Naive thymus-derived CD8-positive, alpha-beta T cell (primary cell): ENCODE data around the gene MAGIX. TPM values are rescaled to one million over a fixed set of nuclear protein-coding genes. Genes with fewer than 3 reads are reported as not detected.
"Not testable (repeated sequence)": the region's sequence is repeated elsewhere in the genome, so short reads cannot be mapped to it uniquely, and the experiment has no call there.

Experiments
- ATAC-seq, 2 donors: fragments of 150-1000 bp; cut with Tn5 transposase in 1 of 2; sonication (Bioruptor Pico), chemical (Tn5 transposase) in 1 of 2; 1 replicate in 1 of 2; 2 replicates in 1 of 2; pipeline ENCODE4 v1.10.0; 2021; ENCODE audit warnings: mild to moderate bottlenecking in 2 of 2, moderate library complexity in 2 of 2
- POLR2A ChIA-PET: fragments of 350-600 bp; sonication (Branson Sonifier 250); formaldehyde crosslinking; loops from one replicate; lab custom pipeline; 2021; ENCODE audit warnings: antibody characterized with exemption; lab: Charles Lee
- DNase-seq, 10 donors: peaks; one replicate each; pipeline versions ENCODE4 v3.0.0 to v3.0.0-alpha.2; 2020 to 2022
- H3K27ac Mint-ChIP-seq, 10 donors: one replicate each; pipeline ENCODE4 v1.8.0; 2020 to 2022; ENCODE audit warnings: mild to moderate bottlenecking in 10 of 10, mixed read lengths in 10 of 10, moderate library complexity in 4 of 10, inconsistent platforms in 1 of 10
- H3K27me3 Mint-ChIP-seq, 5 donors: one replicate each; pipeline ENCODE4 v1.8.0; 2021 to 2022; ENCODE audit warnings: mixed read lengths in 5 of 5
- H3K36me3 Mint-ChIP-seq, 3 donors: one replicate each; pipeline ENCODE4 v1.8.0; 2020 to 2022; ENCODE audit warnings: mixed read lengths in 3 of 3, mild to moderate bottlenecking in 2 of 3, inconsistent platforms in 1 of 3
- H3K4me1 Mint-ChIP-seq, 4 donors: one replicate each; pipeline ENCODE4 v1.8.0; 2021 to 2022; ENCODE audit warnings: mixed read lengths in 4 of 4
- H3K4me3 Mint-ChIP-seq, 10 donors: one replicate each; pipeline ENCODE4 v1.8.0; 2020 to 2022; ENCODE audit warnings: mild to moderate bottlenecking in 10 of 10, mixed read lengths in 10 of 10, moderate library complexity in 6 of 10, inconsistent platforms in 1 of 10
- H3K9me3 Mint-ChIP-seq, 9 donors: one replicate each; pipeline ENCODE4 v1.8.0; 2020 to 2022; ENCODE audit warnings: mixed read lengths in 9 of 9, mild to moderate bottlenecking in 3 of 9, inconsistent platforms in 1 of 9, moderate library complexity in 1 of 9
- polyA plus RNA-seq, 3 donors: library from polyadenylated mRNA; unstranded; fragments of 300-500 nt; fragmentation: Illumina TruSeq; gene quantifications; one replicate each; pipeline ENCODE4 v1.2.3, GENCODE V29; 2021
- total RNA-seq, 8 experiments: library from RNA in 2 of 8; stranded (reverse) in 2 of 8; gene quantifications; one replicate each; pipeline ENCODE4 v1.2.3 and lab custom pipeline; 2021 to 2026

MAGIX gene
- total and polyA plus RNA-seq, 5 experiments from 2014 or later = 0.52 to 1.2 (median 0.77) TPM

DNA sequence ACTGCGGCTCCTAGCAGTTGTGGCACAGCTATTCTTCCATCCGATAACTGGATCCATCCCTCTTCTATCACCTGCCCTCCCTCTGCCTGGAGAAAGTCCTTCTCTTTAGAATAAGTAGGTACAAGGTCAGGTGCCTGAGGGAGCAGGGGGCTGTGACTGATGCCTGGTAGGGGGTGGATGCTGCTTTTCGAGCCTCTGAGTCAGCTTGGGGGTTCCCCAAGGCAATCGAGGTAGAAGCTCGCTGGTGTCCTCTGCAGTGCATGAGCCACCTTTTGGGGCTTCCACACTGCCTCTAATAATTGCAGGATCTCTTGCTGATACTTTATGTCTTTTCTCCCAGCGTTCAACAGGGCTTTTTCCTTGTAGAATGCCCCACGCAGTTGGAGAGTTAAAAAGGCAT lies 19.4 kb upstream of the MAGIX start:
- not testable (repeated sequence) for DNase-seq, H3K4me3 Mint-ChIP-seq, H3K4me1 Mint-ChIP-seq, H3K27me3 Mint-ChIP-seq, ATAC-seq, H3K27ac Mint-ChIP-seq
- Mint-ChIP-seq H3K36me3 (peaks cover 5 to 20% (median 7%) of the 10 kb centered on the region in 3 donors), H3K9me3 (peaks cover 0 to 31% (median 3%) of the 10 kb centered on the region in 9 donors)
- POLR2A ChIA-PET = interaction anchor here (0.5 to 0.6 kb wide), 2 partner anchors 25 to 98 kb away, joined by 3 to 4 read pairs; no protein-coding TSS in a partner anchor

DNA sequence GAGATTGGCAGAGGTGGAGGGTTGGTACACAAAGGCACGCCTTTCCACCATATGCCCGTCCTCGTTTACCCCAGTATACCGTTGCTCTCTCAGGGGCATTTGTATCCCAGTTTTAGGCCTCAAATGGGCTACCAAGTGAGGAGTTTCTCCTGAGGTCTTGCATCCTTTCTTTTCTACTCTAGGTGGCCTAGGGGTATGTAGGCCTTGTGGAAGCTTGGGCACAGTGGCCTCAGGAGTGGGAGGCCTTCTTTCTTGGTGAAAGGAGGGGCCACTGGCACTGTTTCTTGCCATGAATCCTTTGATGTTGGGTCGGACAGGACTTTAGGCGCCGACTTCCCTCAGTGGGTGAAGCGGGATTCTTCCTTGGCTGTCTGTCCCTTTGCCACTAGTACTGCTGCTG lies 15.3 kb upstream of the MAGIX start:
- no peaks in the 10 kb centered on the region for H3K27me3 Mint-ChIP-seq
- H3K27ac Mint-ChIP-seq = no peak overlapping the region
- no peak for ATAC-seq
- no peak for DNase-seq
- peaks cover 0 to 2% (median 0%) of the 10 kb centered on the region in 4 donors for H3K4me1 Mint-ChIP-seq
- H3K36me3 Mint-ChIP-seq = peaks cover 0 to 3% (median 0%) of the 10 kb centered on the region in 3 donors
- POLR2A ChIA-PET = interaction anchor here (0.6 kb wide), 1 partner anchor 32 kb away, joined by 4 read pairs; no protein-coding TSS in a partner anchor
- no peak overlapping the region for H3K4me3 Mint-ChIP-seq
- H3K9me3 Mint-ChIP-seq = peaks cover 0 to 3% (median 0%) of the 10 kb centered on the region in 9 donors

DNA sequence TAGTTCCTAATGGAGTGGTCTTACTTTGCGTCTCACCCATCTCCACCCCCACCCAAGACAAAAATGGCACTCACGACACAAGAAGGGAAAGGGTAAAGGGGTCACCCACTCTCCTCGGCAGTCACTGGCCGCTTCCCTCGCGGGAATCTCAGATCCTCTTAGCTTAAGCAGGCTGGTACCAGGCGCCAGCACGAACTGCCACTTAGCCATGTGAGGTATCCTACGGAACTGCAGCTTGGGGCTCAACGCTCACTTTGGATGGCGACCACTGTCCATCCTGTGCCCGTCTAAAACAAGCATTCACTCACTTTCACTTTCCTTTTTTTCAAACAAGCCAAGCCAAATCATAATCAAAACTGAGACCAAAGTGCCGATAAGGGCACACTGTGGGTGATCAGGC lies 14.6 kb upstream of the MAGIX start:
- ATAC-seq = no peak
- POLR2A ChIA-PET = no interaction called here
- no peak overlapping the region for H3K4me3 Mint-ChIP-seq
- no peak overlapping the region for H3K27ac Mint-ChIP-seq
- peaks cover 0 to 2% (median 0%) of the 10 kb centered on the region in 4 donors for H3K4me1 Mint-ChIP-seq
- no peaks in the 10 kb centered on the region for H3K27me3 Mint-ChIP-seq
- H3K9me3 Mint-ChIP-seq = no peaks in the 10 kb centered on the region
- peaks cover 0 to 3% (median 0%) of the 10 kb centered on the region in 3 donors for H3K36me3 Mint-ChIP-seq
- no peak for DNase-seq

DNA sequence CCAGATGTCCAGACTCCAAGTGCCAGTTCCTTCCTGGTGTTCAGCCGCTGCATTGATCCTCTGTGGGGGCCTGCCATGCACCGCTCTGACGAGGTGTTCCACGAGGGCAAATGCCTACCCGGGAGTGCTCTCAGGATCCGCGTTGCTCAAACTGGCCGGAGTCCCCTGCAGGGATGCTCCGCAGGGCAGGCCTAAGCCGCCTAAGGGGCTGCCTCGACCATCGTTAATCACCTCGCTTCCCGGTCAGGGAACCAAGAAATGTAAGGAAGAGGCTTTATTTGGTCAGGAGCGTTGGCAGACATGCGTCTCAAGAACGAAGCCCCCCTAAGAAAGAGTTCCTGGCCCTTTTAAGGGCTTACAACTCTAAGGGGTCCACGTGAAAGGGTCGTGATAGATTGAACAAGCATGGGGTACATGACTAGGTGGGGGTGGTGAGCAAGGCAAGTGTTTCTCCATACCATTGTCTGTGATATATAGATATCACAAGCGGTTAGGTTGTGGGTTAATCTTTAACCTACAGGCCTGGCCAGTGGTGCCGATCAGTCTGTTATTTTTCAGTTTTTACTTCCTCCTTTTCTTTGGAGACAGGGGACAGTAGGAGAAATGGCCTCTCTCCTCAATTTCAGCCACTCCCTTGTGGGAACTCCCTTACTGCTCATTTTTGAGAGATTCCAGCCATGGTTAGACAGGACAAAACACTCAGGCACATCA lies 14.0 kb upstream of the MAGIX start:
- H3K36me3 Mint-ChIP-seq, H3K9me3 Mint-ChIP-seq, H3K4me3 Mint-ChIP-seq, DNase-seq, H3K4me1 Mint-ChIP-seq, H3K27ac Mint-ChIP-seq, POLR2A ChIA-PET, ATAC-seq, H3K27me3 Mint-ChIP-seq: not testable (repeated sequence)

DNA sequence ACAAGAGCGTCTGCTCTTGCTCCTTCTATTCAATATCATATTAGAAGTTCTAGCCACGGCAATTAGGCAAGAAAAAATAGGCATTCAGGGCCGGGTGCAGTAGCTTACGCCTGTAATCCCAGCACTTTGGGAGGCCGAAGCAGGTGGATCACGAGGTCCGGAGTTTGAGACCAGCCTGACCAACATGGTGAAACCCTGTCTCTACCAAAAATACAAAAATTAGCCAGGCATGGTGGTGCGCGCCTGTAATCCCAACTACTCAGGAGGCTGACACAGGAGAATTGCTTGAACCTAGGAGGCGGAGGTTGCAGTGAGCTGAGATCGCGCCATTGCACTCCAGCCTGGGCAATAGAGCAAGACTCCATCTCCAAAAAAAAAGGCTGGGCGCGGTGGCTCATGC lies 13.3 kb upstream of the MAGIX start:
- H3K27me3 Mint-ChIP-seq, ATAC-seq, POLR2A ChIA-PET, H3K9me3 Mint-ChIP-seq, DNase-seq, H3K4me1 Mint-ChIP-seq, H3K4me3 Mint-ChIP-seq, H3K36me3 Mint-ChIP-seq, H3K27ac Mint-ChIP-seq: not testable (repeated sequence)

DNA sequence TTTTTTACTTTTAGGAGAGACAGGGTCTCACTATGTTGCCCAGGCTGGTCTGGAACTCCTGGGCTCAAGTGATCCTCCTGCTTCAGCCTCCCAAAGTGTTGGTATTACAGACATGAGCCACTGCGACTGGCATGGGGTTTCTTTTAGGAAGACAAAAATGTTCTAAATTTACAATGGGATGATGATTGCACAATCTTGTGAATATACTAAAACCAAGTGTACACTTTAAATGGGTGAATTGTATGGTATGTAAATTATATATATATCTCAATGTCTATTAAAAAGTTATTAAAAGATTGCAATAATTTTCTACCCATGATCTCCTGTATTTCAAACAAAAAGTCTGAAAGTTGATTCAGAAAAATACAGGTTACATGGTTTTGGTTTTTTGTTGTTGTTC lies 9.1 kb upstream of the MAGIX start:
- Mint-ChIP-seq H3K9me3 (peaks cover 0 to 2% (median 0%) of the 10 kb centered on the region in 9 donors), H3K27ac (no peak overlapping the region), H3K36me3 (peaks cover 0 to 2% (median 0%) of the 10 kb centered on the region in 3 donors), H3K27me3 (no peaks in the 10 kb centered on the region), H3K4me3 (no peak overlapping the region), H3K4me1 (peaks cover 13 to 20% (median 15%) of the 10 kb centered on the region in 4 donors)
- no peak for DNase-seq
- POLR2A ChIA-PET = no interaction called here
- no peak for ATAC-seq

DNA sequence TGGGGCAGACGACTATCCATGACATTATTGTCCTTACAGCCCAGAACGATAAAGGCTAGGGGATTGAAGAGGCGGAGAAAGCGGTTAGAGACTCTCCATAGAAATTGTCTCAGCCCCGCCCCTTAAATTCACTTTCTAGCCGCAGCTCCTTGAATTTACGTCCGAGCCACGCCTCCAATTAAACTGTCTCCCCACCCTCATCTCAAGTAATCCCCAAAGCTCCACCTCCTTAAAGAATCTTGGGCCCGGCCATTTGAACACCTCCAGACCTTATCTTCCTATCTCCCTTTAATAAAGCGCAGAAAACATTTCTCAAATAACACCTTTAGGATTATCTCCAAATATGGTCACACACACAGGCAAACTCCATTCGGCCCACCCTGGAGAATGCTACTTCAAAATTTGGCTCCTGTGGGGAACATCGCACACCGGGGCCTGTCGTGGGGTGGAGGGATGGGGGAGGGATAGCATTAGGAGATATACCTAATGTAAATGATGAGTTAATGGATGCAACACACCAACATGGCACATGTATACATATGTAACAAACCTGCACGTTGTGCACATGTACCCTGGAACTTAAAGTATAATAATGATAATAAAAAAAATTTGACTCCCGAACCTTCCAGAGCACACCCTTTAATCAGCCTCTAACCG lies 7.2 kb upstream of the MAGIX start:
- POLR2A ChIA-PET = interaction anchor here (0.5 to 2.3 kb wide), 15 partner anchors 9 to 154 kb away, joined by 3 to 21 read pairs (median 4); partner anchors contain the start of genes GPKOW, GRIPAP1, PPP1R3F and WDR45

DNA sequence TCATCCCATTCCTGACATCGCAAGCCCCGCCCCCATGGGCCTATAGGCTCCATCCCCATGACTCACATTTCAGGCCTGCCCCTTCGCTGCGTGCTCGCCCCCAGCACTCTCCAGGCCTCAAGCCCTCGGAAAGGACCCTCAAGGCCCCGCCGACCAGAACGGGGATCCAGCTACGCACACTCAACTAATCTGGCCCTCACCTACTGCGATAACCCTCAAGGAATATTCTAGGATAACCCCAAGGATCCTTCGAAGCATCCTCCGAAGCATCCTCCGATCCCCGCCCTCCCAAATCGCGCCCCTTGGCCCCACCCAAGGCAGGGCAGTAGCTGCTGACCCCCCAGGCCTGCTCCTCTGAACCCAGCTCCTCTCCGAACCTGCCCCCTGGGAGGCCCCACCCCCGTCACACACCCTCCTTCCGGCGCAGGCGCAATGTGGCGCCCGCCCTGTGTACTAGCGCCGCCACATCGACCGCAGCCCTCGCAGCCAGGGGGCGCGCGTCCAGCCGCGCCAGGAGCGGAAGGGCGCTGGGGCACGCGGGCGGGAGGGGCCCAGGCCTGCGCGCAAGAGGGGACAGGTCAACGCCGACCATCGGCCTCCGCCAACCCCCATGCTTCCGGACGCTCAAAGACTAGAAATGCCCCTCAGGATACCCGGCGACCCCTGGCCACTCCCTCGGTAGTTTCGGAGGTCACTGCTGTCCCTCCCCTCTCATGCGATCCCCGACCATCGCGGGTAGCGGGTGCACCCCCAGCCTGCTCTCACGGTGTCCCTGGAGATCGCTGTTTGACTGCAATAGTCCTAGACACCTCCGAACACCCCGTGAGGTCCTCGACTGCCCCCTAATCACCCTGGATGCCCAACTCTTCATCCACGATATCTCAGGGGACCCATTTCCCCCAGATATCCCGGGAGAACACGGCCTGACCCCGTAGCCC lies 6.4 kb upstream of the MAGIX start:
- H3K9me3 Mint-ChIP-seq = peaks cover 0 to 2% (median 0%) of the 10 kb centered on the region in 9 donors
- H3K4me1 Mint-ChIP-seq = peaks cover 11 to 20% (median 15%) of the 10 kb centered on the region in 4 donors
- H3K27ac Mint-ChIP-seq = peak overlapping the region; percentile 90 to 99 (median 97)
- POLR2A ChIA-PET = interaction anchor here (0.5 to 2.3 kb wide), 13 partner anchors 8 to 154 kb away, joined by 3 to 21 read pairs (median 4); partner anchors contain the start of genes GPKOW, GRIPAP1, PPP1R3F and WDR45
- H3K27me3 Mint-ChIP-seq = no peaks in the 10 kb centered on the region
- peaks cover 0 to 2% (median 0%) of the 10 kb centered on the region in 3 donors for H3K36me3 Mint-ChIP-seq
- ATAC-seq = peak; percentile 93 to 95
- H3K4me3 Mint-ChIP-seq = peak overlapping the region; percentile 91 to 100 (median 96)
- DNase-seq = peak; percentile 76 to 93 (median 83)

More for the DNA sequence above, 7.2 kb upstream of the MAGIX start:
- peaks cover 13 to 20% (median 15%) of the 10 kb centered on the region in 4 donors for H3K4me1 Mint-ChIP-seq
- H3K36me3 Mint-ChIP-seq = peaks cover 0 to 2% (median 0%) of the 10 kb centered on the region in 3 donors
- peak in 1 of 2 donors; percentile 18 for ATAC-seq
- H3K9me3 Mint-ChIP-seq = peaks cover 0 to 2% (median 0%) of the 10 kb centered on the region in 9 donors
- peak overlapping the region; percentile 90 to 99 (median 97) for H3K27ac Mint-ChIP-seq
- DNase-seq = peak in 4 of 10 donors; percentile 13 to 39 (median 22)
- H3K4me3 Mint-ChIP-seq = peak overlapping the region; percentile 91 to 100 (median 96)
- no peaks in the 10 kb centered on the region for H3K27me3 Mint-ChIP-seq

DNA sequence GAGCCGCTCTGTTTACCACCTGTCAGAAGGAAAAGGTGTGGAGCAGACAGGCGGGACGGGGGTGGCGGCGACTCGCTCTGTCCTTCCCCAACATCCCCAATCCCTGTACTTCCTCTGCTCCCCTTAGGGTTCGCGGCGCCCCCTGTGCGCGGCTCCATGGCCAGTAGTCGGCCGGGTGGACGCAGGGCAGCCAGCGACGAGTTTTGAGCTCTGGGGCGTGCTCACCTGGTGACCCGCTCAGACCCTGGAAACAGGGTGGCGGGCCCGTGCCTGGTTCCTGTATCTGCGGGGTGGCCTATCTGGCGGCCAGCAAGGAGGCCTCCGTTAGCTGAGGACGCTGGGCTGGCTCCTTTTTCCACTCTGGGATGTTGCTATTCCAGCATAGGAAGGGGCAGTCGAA lies 5.4 kb upstream of the MAGIX start:
- peak overlapping the region in 5 of 10 donors; percentile 10 to 100 (median 45) for H3K4me3 Mint-ChIP-seq
- H3K36me3 Mint-ChIP-seq = peaks cover 0 to 2% (median 0%) of the 10 kb centered on the region in 3 donors
- ATAC-seq (no peak), DNase-seq (no peak)
- no peaks in the 10 kb centered on the region for H3K27me3 Mint-ChIP-seq
- H3K4me1 Mint-ChIP-seq = peaks cover 11 to 20% (median 15%) of the 10 kb centered on the region in 4 donors
- H3K9me3 Mint-ChIP-seq = peaks cover 0 to 2% (median 0%) of the 10 kb centered on the region in 9 donors
- POLR2A ChIA-PET = interaction anchor here (0.6 kb wide), 1 partner anchor 17 kb away, joined by 8 read pairs; no protein-coding TSS in a partner anchor
- H3K27ac Mint-ChIP-seq = peak overlapping the region in 1 of 10 donors; percentile 65

DNA sequence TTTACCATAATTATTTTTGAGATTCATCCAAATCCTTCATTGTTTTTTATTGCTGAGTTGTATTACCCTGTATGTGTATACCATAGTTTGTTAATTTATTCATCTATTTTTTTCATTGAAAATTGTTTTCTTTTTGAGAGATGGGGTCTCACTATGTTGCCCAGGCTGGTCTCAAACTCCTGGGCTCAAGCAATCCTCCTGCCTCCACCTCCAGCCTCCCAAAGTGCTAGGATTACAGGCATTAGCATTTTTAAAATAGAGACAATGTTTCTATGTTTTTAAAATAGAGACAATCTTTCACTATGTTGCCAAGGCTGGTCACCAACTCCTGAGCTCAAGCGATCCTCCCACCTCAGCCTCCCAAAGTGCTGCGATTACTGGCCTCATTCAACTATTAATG lies 1.6 kb upstream of the MAGIX start:
- Mint-ChIP-seq H3K27me3 (no peaks in the 10 kb centered on the region), H3K4me3 (no peak overlapping the region), H3K9me3 (peaks cover 0 to 2% (median 0%) of the 10 kb centered on the region in 9 donors), H3K27ac (no peak overlapping the region), H3K4me1 (peaks cover 6 to 26% (median 14%) of the 10 kb centered on the region in 4 donors), H3K36me3 (no peaks in the 10 kb centered on the region)
- DNase-seq (no peak), ATAC-seq (no peak)
- POLR2A ChIA-PET = no interaction called here

DNA sequence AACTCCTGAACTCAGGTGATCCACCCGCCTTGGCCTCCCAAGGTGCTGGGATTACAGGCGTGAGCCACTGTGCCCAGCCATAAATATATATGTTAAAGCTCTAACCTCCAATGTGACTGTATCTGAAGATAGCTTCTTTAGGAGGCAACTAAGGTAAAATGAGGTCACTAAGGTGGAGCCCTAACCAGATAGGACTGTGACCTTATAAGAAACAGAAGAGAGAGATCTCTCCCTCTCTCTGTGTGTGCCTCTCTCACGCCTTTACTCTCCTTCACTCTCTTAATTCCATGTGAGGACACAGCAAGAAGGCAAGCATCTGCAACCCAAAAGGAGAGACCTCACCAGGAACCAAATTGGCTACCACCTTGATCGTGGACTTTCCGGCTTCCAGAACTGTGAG lies 926 bp upstream of the MAGIX start:
- H3K27me3 Mint-ChIP-seq = no peaks in the 10 kb centered on the region
- peaks cover 8 to 23% (median 15%) of the 10 kb centered on the region in 4 donors for H3K4me1 Mint-ChIP-seq
- DNase-seq (no peak), ATAC-seq (no peak)
- H3K9me3 Mint-ChIP-seq = no peaks in the 10 kb centered on the region
- peak overlapping the region in 2 of 10 donors; percentile 40 to 78 for H3K27ac Mint-ChIP-seq
- peak overlapping the region in 2 of 10 donors; percentile 15 to 21 for H3K4me3 Mint-ChIP-seq
- H3K36me3 Mint-ChIP-seq = no peaks in the 10 kb centered on the region
- POLR2A ChIA-PET = no interaction called here
